ENCODE data around the gene UTS2B.
"Not testable (repeated sequence)": the region's sequence is repeated elsewhere in the genome, so short reads cannot be mapped to it uniquely, and the experiment has no call there.

Gene UTS2B

DNA sequence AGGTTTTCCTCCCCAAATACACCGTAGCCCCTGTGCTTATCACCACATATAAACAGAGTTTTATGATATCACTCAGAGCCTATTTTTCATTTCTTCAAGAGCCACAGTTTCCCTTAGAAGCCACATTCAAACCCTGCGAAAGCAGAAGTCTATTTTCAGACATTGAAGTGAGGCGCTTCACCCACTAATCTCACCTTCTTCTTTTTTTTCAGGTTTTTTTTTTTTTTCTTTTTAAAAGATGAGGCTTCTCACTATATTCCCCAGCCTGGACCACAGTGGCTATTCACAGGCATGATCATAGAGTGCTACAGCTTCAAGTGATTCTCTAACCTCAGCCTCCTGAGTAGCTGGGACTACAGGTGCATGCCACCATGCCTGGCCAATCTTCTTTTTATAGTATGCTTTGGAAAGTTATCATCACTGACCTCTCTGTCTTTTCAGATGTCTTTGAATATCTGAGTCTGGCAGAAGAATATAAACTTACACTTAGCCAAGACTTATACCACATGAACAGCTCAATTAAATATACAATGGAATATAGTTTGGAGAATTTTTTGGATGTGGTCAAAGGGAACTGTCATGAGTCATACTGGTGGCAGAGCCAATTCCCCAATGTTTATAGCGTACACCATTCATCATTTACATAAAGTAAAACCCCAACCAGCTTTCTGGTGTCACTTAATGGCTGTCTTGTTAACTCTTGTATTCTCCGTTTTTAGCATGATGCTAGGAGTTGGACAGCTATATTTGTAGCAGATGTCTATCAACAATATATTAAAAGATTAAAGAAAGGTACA is 60.8 kb downstream of the UTS2B start:
- no peak for DNase-seq

GRCh38 chr3:191268737-191269136 is 61.6 kb downstream of the UTS2B start:
- DNase-seq: no peak

- no peak for DNase-seq
Observed at GRCh38 chr3:191263850-191264249, 66.5 kb downstream of the UTS2B start.

DNA sequence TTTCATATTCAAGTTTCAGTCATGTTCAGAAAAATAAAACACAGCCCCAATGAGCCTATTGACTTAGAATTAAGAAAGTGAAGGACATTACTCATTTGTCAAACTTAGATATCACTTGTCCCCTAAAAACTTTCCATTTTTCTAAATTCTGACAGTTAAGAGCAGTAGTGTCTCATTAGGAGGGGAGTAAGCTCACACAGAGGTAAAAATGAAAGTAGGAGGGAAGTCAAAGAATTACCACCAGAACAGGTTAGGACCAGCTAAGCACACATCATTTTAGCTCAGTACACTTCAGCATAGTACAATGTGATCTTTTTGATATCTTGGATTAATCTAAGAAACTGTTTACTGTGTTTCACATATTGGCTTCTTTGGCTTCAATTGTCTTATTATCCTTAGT is 67.0 kb downstream of the UTS2B start:
- DNase-seq: no peak

DNA sequence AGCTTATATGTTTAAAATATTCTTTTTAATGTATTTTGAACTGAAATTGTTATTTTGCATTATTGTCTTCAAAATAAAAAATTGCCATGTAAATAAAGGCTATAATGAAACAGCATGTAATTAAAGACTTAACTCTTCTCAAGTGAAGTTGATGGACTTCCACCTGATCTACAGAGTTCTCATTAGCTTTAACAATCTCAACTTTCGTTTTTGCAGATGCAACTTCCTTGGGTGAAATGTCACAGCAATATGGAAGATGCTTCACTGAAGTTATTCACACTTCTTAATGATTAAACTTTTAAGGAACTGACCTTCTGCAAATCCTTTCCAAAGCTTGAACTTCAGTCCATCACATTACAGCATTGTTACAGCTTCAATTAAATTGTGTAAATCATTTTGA is 67.7 kb downstream of the UTS2B start:
- no peak for DNase-seq

- DNase-seq: no peak
Observed at GRCh38 chr3:191261304-191261638, 69.1 kb downstream of the UTS2B start.

DNA sequence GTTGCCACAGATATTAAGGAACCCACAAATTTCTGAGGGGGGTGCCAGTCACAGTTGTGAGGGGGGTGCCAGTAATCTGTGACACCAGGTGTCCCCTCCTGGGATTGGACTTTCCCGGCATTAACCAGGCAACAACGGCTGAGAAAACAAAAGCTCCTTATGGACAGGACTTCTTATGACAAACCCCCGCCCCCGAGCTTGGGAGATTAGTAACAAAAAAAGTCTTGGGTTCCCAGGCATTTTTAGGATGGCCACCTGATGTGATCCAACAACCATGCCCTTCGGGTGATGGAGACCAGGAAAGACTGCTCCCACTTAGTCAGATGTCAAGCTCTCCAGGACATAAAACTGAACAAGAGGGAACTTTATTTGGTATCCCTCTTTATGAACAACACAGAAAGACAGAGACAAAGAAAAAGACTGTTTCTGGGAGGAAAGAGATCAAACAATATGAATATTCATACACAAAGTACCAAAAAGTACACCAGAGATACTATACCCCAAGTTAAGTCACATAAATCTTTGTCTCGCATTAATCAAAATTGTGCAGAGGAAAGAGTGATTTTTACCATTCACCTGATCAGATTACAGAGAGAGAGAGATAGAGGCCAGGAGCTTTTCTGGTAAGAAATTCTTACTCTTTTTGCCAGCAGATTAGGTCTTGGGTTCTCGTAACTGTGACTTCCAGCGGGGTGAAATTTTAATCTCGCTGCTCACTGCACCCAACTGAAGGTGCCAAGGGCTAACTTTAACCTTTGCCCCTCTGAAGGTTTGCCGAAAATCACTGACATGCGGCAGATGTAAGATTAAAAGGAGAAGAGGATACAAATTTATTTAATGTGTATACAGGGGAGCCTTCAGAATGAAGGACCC is 69.7 kb downstream of the UTS2B start:
- DNase-seq: no peak

- DNase-seq: no peak
Observed at GRCh38 chr3:191259486-191259885, 70.8 kb downstream of the UTS2B start.

- no peak for DNase-seq
Observed at GRCh38 chr3:191257286-191257685, 73.0 kb downstream of the UTS2B start.

DNA sequence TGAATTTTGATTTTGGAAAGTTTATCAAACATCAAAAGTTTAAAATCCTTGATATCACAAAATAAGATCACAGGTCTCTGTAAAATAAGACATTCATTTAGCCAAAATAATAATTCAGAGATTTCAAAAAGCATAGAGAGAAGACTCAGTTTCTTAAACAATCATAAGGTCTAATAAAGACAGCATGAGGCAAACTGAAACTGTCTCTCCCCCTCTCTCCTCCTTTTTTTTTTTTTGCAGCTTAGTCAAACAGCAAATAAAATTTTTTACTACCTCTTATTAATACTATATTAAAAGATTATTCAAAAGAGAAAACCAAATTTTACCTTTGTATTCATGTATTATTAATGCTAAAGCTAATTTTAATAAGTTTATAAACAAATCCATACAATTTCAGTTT is 73.9 kb downstream of the UTS2B start:
- DNase-seq: no peak

GRCh38 chr3:191255156-191255555 is 75.2 kb downstream of the UTS2B start:
- DNase-seq: no peak

DNA sequence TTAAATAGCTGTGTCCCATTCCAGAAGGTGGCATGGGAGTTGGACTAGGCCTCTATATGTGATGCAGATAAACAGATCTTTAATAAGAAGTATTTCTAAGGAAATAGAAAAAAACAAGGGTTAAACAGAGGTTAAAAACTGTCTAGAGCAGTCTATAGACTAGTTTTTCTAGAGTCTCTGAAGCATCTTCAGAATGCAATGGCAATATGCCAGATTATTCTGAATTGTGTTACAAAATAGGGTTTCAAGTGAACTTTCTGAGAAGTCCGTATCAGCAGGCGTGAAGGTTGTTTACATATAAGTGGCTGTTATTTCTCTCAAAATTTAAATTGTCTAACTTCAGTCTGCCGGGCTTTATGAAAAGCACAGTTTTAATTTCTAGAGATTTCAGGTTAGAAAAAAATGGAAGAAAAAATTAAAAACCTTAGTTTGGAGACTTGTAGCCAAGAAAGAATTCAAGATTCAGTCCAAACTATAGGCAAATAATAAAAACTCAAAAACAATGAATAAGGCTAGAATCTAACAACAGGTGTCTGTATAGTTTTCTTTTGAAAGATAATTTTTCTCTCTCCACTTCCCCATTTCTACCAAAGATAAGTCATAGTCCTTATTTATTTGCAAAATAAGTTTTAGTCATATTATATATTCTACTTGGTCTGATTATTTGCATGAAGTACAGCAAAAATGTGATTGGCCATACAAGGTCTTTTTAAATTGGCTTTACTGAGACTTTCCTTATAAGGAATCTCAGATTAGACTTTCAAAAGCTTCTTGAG is 76.0 kb downstream of the UTS2B start:
- no peak for DNase-seq

GRCh38 chr3:191253089-191253799 is 77.1 kb downstream of the UTS2B start:
- no peak for DNase-seq

GRCh38 chr3:191246630-191247029 is 83.7 kb downstream of the UTS2B start:
- no peak for DNase-seq

DNA sequence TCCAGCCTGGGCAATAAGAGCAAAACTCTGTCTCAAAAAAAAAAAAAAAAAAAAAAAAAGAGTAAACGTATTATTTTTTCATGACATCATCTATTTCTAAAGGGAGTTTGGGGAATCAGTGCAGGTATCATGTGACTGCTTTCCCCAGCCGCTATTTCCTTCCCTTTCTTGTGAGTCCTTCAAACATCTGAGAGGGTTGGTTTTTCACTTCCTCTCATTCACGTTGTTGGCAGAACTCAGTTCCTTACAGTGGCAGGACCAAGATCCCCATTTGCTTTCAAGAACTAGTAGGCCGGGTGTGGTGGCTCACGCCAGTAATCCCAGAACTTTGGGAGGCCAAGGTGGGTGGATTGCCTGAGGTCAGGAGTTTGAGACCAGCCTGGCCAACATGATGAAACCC is 84.3 kb downstream of the UTS2B start:
- DNase-seq: not testable (repeated sequence)

- no peak for DNase-seq
Observed at GRCh38 chr3:191244242-191244867, 86.0 kb downstream of the UTS2B start.

- DNase-seq: no peak
Observed at GRCh38 chr3:191240486-191240885, 89.8 kb downstream of the UTS2B start.

DNA sequence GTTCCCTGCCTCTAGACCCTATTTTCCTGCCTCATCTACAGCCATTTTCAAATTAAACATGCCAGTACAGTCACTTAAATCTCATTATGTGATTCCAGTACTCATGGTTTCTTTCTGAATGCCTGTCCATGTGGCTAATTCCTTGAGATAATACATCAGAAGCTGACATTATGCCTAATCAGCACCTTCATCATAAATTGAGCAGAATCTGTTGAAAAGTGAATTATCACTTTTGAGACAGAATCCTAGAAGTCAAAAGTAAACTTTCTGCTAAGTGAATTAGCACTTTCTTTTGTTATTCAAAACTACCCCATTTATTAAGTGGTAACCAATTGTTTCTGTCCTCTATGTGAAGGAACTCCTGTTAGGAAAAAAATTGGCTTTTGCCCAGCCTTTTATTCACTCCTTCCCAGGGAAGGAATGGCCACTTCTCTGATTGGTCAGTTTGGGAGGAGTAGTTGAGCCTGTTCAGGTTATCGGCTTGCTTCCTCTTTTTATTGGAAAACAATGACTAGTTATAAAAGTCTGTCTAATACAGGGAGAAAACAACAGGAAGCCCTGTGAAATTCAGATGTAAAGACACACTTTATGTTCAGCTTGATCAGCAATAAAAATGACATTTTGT is 90.8 kb downstream of the UTS2B start:
- DNase-seq: no peak

DNA sequence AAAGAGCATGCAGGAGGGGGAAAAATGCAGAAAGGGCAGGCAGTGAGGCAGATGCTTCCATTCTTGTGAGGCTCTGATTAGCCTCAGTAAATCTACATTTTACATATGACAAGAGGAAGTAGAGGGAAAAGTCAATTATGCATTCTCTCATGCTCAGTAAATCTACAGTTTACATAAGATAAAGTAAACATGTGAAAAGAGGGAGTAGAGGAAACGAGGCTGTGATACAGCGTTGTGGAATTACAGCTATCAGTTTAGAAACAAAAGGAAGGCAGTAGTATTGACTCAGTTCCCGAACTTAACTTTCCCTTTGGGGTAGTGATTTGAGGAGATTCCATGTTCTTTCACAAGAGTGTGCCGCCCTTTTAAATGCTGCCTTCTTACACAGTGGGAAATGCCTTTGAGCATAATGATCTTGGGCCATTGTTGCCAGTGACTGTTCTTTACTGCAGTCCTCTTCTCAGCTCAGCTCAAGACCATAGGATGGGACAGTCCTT is 92.0 kb downstream of the UTS2B start:
- no peak for DNase-seq

GRCh38 chr3:191237047-191237882 is 93.1 kb downstream of the UTS2B start:
- DNase-seq: no peak

- DNase-seq: no peak
Observed at GRCh38 chr3:191236646-191237045, 93.7 kb downstream of the UTS2B start.

Measured in activated CD4-positive, alpha-beta T cell treated with anti-CD3 and anti-CD28 coated beads for 48 hours (primary cell).